Activated T-cell treated with anti-CD3 and anti-CD28 coated beads, Interleukin-2, amount 50 U/mL, for 4 hours (primary cell): ENCODE data around the gene CDON. TPM values are rescaled to one million over a fixed set of nuclear protein-coding genes. Genes with fewer than 3 reads are reported as not detected.

Experiments used
- ATAC-seq, 2 donors: fragments of 200-7000 bp; cut with Tn5 transposase; one replicate each; pipeline ENCODE4 v1.10.0; 2021
- DNase-seq: peaks from one replicate; pipeline ENCODE4 v3.0.0-alpha.2; 2020
- H3K27me3 Mint-ChIP-seq: one replicate; pipeline ENCODE4 v1.8.0; 2021; ENCODE audit warnings: low read depth, mixed read lengths
- H3K36me3 Mint-ChIP-seq: one replicate; pipeline ENCODE4 v1.8.0; 2022; ENCODE audit warnings: mixed read lengths; ENCODE audit not compliant: insufficient read depth
- H3K4me1 Mint-ChIP-seq: one replicate; pipeline ENCODE4 v1.8.0; 2021; ENCODE audit warnings: low read depth, mixed read lengths
- H3K4me3 Mint-ChIP-seq: one replicate; pipeline ENCODE4 v1.8.0; 2021; ENCODE audit warnings: mild to moderate bottlenecking, moderate library complexity, mixed read lengths
- H3K9me3 Mint-ChIP-seq: one replicate; pipeline ENCODE4 v1.8.0; 2021; ENCODE audit warnings: mixed read lengths
- total RNA-seq, 3 donors: library from RNA; stranded (reverse); gene quantifications; one replicate each; pipeline ENCODE4 v1.2.1, GENCODE V29; 2021

The CDON gene
- total RNA-seq, 3 donors from 2014 or later: 3.3 to 5.1 (median 3.9) TPM

DNA sequence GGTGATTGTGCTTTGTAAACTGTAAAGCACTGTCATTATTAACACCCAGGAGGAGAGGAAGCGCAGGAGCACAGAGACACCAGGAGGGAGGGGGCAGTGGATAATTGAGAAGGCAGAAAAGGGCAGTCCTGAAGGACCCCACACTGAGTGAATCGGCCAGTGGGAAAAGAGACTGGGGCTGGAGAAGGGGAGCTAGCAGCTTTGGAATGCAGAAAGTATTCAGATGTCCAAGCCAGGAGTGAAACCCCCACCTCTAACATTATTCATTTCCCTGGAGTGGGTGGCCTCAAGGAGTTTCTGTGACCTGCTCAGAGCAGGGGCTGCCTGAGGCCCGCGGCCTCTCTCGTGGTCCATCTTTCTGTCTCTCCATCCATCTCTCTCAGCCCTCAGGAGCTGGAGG lies 38.0 kb upstream of the CDON start:
- DNase-seq (no peak), ATAC-seq (no peak)
- no peaks in the 10 kb centered on the region for H3K4me1 Mint-ChIP-seq
- H3K27me3 Mint-ChIP-seq: peaks cover 6% of the 10 kb centered on the region
- no peak overlapping the region for H3K4me3 Mint-ChIP-seq
- H3K36me3 Mint-ChIP-seq: no peaks in the 10 kb centered on the region
- no peaks in the 10 kb centered on the region for H3K9me3 Mint-ChIP-seq

DNA sequence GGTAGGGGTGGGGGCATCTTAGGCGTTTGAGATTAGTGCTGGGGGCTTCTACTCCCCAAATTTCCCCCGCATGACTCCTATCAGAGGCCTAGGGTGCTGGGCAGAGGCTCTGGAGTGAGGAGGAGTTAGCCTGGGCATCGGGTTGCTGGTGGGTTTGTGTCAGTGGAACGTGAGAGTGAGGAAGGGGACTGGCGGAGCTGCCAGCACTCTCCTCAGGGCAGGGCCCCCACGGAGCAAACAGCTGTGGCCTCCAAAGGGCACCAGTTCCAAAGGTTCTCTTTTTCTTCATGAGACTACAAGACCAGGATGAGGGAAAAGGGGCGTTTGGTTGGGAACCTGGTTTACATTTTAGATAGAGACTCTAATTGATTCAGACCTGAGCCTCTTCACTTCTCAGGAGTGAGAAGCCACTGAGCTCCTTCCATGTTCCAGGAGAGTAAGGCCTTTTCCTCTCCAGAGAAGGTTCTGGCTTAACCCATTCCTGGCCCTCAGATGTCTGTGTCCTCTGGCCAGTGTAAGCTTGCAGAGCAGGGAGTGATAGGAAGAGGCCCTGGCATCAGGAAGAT lies 35.6 kb upstream of the CDON start:
- Mint-ChIP-seq H3K4me3 (no peak overlapping the region), H3K27me3 (peaks cover 7% of the 10 kb centered on the region), H3K4me1 (no peaks in the 10 kb centered on the region), H3K36me3 (no peaks in the 10 kb centered on the region), H3K9me3 (no peaks in the 10 kb centered on the region)
- no peak for DNase-seq
- ATAC-seq: no peak

DNA sequence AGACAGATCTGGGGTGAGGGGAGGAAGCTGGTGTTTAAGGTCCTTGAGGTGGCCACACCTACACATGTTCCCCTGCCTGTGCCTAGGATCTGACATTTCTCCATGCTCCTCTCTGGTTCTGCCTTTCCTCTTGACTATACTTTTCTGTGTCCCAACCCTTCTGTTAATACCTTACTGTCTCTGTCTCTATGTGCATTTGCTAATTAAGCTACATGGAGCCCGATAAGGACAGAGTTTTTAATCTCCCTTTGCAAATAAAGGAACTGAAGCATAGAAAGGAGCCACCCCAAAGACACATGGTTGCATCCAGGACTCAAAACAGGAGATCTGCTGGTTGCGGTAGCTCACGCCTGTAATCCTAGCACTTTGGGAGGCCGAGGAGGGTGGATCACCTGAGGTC lies 33.1 kb upstream of the CDON start:
- Mint-ChIP-seq H3K36me3 (no peaks in the 10 kb centered on the region), H3K9me3 (no peaks in the 10 kb centered on the region), H3K4me3 (no peak overlapping the region), H3K4me1 (no peaks in the 10 kb centered on the region), H3K27me3 (peaks cover 7% of the 10 kb centered on the region)
- ATAC-seq (no peak), DNase-seq (no peak)

DNA sequence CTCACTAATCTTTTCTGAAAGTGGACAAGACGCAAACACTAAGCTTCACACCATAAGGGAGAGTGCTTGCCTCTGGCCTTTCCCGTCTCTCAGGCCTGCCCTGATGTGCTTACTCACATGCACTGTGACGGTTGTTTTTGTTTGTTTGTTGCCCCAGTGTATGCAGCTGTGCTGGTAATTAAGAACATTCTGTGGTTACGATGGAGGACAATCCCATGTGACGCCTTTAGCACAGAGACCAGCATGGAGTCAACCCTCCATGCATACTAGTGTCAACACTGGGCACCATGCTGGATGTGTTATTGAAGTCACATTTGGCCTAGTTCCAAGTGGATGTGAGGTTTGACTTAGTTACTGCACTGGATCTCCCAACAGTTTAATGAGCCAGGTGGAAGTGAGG lies 27.8 kb upstream of the CDON start:
- DNase-seq (no peak), ATAC-seq (no peak)
- Mint-ChIP-seq H3K4me1 (peaks cover under 1% of the 10 kb centered on the region), H3K27me3 (no peaks in the 10 kb centered on the region), H3K9me3 (no peaks in the 10 kb centered on the region), H3K36me3 (no peaks in the 10 kb centered on the region), H3K4me3 (no peak overlapping the region)

DNA sequence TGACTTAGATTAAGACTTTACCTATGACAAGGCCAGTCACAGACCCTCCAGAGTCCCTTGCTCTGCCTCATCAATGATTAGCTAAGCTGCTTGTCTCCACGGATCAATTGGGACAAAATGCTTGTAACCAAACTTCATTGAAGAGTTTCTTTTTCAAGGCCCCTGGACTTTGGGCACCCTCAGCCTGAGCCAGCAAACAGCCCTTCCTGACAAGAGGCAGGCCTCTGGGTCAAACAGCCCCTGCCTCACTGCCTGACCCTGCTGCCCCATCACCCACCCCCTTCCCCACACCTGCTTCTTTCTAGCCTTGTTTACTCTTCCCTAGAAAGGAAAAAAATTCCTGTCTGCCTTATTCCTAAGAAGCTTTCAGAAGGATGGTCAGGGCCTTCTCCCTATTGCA lies 26.3 kb upstream of the CDON start:
- H3K27me3 Mint-ChIP-seq: no peaks in the 10 kb centered on the region
- H3K4me1 Mint-ChIP-seq: peaks cover 9% of the 10 kb centered on the region
- no peaks in the 10 kb centered on the region for H3K36me3 Mint-ChIP-seq
- no peak overlapping the region for H3K4me3 Mint-ChIP-seq
- H3K9me3 Mint-ChIP-seq: no peaks in the 10 kb centered on the region
- no peak for ATAC-seq
- DNase-seq: no peak

DNA sequence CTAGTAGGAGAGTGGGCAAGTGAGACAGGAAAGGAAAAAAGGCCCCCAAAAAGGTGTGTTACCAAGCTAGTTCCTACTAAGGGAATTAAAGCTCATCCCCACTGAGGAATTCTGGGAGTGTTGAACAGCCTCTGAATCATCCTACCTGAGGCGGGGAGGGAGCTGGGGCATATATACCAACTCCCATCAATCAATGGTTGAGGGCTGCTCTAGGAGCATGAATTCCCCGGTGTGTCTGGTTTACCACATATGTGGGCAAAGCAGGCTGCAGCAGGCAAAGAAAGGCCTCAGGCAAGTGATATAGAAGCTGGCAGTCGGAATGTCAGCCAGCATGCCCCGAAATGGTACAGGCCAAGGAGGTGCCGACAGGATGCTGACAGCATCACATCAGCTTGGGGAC lies 23.6 kb upstream of the CDON start:
- ATAC-seq (no peak), DNase-seq (no peak)
- no peak overlapping the region for H3K4me3 Mint-ChIP-seq
- no peaks in the 10 kb centered on the region for H3K9me3 Mint-ChIP-seq
- H3K36me3 Mint-ChIP-seq: no peaks in the 10 kb centered on the region
- H3K27me3 Mint-ChIP-seq: no peaks in the 10 kb centered on the region
- H3K4me1 Mint-ChIP-seq: peaks cover 21% of the 10 kb centered on the region

DNA sequence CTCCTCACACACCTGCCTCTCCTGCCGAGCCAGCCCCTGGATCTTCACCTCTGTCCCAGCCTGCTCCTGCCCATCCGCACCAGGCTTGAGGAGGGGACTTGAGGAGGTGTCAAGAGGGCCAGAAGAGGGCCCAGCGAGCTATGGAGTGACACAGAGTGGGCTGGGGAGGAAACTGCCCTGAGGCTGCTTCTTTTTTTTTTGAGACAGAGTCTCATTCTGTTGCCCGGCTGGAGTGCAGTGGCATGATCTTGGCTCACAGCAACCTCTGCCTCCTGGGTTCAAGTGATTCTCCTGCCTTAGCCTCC lies 21.9 kb upstream of the CDON start:
- H3K9me3 Mint-ChIP-seq: no peaks in the 10 kb centered on the region
- peak in 1 of 2 donors; percentile 9 for ATAC-seq
- H3K4me3 Mint-ChIP-seq: no peak overlapping the region
- H3K4me1 Mint-ChIP-seq: peaks cover 21% of the 10 kb centered on the region
- DNase-seq: no peak
- no peaks in the 10 kb centered on the region for H3K27me3 Mint-ChIP-seq
- H3K36me3 Mint-ChIP-seq: no peaks in the 10 kb centered on the region

DNA sequence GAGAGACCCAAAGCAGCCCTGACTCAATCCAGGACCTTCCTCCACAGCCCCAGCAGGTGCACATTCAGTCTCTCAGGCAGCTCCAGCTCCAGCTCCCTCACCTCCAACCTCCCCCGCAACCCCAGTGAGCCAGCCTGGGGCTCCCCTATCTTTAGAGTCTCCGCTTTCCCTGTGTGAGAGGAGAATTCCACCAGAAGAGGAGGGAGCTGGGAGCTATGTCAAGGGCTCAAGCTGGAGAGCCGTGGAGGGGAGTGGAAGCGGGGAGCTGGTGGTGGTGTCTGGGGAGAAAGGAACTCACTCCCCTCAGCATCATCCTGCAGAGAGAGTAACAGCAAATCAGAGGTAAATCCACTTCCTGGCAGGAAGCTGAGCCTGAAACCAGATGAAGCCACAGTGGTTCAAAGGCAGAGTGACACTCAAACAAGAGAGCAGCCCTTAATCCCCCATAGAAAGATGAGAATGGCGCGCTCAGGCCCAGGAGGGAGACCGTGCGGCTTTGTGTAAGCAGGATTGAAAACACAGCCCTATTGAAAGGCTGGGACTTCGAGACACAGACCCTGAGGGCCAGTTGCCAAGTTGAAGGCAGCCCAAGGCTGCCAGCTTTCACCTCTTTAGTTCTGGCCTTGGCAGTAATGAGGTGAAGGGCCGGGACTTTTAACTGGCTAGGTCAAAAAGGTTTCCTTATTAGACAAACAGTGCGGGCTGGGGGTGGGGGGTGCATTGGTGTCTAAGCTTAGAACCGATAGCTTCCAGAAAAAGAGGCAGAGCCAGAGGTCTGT lies 21.4 kb upstream of the CDON start:
- H3K9me3 Mint-ChIP-seq: no peaks in the 10 kb centered on the region

DNA sequence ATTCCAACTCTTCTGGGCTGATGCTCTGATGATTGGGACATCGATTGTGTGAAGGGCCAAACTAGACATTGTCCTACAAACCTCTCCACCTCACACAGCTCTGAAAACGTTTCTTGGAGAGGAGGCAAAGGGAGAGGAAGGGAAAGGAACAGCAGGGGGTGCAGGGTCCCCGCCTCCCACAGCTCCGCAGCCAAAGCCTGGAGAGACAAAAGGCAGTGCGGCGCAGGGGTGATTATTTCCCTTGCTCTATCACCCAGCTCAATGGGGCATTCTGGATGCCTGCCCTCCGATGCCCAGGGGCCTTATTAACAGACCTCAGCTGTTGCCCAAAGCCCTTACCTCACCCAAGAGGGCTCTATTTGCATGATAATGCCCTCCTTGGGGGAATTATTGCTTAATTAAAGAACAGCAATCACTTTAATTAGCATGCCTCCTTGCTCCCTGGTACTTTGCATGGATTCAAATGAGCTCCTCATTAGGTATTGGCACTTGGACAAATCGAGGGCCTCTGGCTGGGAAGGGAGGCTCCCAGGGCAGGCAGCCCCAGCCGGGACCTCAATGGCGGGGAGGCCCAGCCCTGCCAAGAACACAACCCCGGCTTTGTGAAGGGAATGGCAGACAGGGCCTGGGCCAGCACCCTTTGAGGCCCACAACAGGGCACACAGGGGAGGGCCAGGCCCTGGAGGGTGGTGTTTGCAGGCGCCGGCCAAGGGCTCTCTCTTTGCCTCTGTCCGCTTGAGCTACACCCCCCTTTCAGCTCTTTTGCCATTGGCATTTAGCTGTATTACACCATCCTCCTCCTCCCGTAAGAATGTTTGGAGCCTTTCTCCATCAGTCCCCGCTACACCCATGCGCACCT lies 19.8 kb upstream of the CDON start:
- no peak for ATAC-seq
- H3K27me3 Mint-ChIP-seq: no peaks in the 10 kb centered on the region
- no peaks in the 10 kb centered on the region for H3K9me3 Mint-ChIP-seq
- no peaks in the 10 kb centered on the region for H3K36me3 Mint-ChIP-seq
- H3K4me3 Mint-ChIP-seq: no peak overlapping the region
- no peak for DNase-seq
- peaks cover 21% of the 10 kb centered on the region for H3K4me1 Mint-ChIP-seq

More for the DNA sequence above, 21.4 kb upstream of the CDON start:
- ATAC-seq (peak; percentile 79 to 88), DNase-seq (no peak)
- peak overlapping the region; percentile 32 for H3K4me3 Mint-ChIP-seq
- H3K27me3 Mint-ChIP-seq: no peaks in the 10 kb centered on the region
- H3K36me3 Mint-ChIP-seq: no peaks in the 10 kb centered on the region
- H3K4me1 Mint-ChIP-seq: peaks cover 21% of the 10 kb centered on the region

DNA sequence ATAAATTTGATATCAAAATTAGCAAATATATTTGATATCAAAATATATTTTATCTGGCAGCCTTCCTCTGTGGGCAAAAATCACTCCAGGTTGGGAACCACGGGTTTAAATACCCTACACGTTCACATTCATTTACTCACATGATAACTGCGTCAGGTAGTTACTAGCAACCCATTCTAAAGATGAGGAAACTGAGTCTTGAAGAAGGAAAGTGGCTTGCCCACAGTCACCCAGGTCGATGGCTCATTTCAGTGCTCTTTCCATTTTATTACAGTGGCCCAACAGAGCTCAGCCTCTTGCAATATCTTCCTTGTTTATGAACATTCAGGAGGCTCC lies 19.2 kb upstream of the CDON start:
- Mint-ChIP-seq H3K4me1 (peaks cover 21% of the 10 kb centered on the region), H3K27me3 (no peaks in the 10 kb centered on the region), H3K36me3 (no peaks in the 10 kb centered on the region), H3K9me3 (no peaks in the 10 kb centered on the region), H3K4me3 (no peak overlapping the region)
- DNase-seq (no peak), ATAC-seq (no peak)

DNA sequence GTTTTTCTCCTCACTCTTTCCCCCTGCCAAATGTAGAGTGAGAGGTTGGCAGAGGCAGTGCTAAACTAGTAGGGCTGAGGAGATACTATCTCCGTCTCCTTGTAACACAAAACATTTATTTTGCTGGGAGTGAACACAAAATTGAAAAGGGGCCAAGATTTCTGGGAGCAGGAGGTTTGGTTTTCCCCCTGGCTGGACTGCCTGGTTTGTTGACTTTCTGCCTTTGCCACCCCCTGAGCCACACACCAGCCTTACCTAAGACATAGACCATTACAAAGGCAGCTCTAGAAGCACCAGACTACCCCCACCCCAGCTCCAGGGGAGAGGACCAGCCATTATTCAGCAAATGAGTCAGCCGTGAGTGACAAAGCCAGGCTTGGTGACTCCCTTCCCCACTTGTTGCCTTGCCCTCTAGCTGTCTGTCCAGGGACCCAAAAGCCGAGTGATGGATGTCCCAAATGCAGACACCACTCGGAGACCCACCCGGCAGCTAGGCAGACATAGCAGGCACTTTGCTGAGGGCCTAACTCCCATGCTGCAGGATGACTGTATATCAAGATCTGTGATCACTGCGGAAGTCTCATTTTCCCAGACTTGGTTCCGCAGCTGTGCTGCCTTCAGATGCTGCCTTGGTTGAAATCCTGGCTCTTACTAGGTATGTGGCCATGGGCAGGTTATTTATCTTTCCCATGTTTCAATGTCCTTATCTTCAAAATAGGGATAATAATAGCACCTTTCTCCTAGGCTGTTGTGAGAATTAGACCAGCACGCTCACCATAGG lies 17.7 kb upstream of the CDON start:
- DNase-seq (no peak), ATAC-seq (no peak)
- Mint-ChIP-seq H3K36me3 (no peaks in the 10 kb centered on the region), H3K4me3 (no peak overlapping the region), H3K9me3 (no peaks in the 10 kb centered on the region), H3K4me1 (peaks cover 20% of the 10 kb centered on the region), H3K27me3 (no peaks in the 10 kb centered on the region)

DNA sequence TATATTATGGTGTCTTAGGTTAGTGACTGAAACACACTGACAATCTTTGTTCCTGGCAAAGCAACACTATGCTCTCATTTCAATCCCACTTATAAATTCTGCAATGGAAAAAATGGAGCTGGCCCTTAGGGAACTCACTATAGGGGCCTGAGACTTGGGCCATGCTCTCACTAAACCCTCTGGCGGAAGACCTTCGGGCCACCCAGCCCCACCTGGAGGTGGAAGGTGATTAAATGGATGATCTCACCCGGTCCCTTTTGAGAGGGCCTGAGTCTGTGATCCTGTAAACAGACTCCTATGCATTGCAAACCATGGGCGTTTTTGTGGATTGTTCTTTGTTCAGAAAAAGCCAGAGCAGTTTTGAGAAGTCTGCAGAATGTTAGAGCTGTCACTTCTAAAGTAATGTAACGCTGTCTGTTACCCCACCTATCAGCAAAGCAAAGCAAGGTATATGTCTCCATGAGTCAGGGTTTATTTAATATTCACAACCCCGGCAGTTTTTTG lies 17.0 kb upstream of the CDON start:
- H3K36me3 Mint-ChIP-seq: no peaks in the 10 kb centered on the region
- H3K4me1 Mint-ChIP-seq: peaks cover 17% of the 10 kb centered on the region
- H3K27me3 Mint-ChIP-seq: peaks cover 7% of the 10 kb centered on the region
- ATAC-seq: no peak
- DNase-seq: no peak
- H3K9me3 Mint-ChIP-seq: no peaks in the 10 kb centered on the region
- no peak overlapping the region for H3K4me3 Mint-ChIP-seq

DNA sequence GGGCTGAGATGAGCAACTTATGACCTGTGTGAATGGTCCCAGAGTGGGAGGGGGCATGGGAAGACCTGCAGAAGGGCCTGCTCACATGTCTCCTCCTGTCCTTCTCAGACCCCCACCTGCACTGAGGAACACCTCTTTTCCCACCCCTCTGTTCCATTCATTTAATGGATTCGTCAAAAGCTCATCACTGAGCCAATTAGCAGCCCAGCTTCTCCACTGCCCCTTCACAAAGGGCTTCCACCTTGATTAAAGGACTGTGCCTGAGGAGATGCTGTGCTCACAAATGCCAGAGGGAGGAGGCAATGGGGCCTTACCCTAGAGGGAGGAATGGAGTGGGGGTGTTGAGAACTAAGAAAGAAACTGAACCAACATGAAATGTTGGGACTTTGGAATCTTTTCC lies 14.0 kb upstream of the CDON start:
- Mint-ChIP-seq H3K4me3 (no peak overlapping the region), H3K27me3 (peaks cover 7% of the 10 kb centered on the region), H3K4me1 (no peaks in the 10 kb centered on the region), H3K36me3 (no peaks in the 10 kb centered on the region), H3K9me3 (no peaks in the 10 kb centered on the region)
- ATAC-seq (no peak), DNase-seq (no peak)
